ENCODE data around the gene OR1D2. TPM values are rescaled to one million over a fixed set of nuclear protein-coding genes. Genes with fewer than 3 reads are reported as not detected.

Gene OR1D2, protein sequence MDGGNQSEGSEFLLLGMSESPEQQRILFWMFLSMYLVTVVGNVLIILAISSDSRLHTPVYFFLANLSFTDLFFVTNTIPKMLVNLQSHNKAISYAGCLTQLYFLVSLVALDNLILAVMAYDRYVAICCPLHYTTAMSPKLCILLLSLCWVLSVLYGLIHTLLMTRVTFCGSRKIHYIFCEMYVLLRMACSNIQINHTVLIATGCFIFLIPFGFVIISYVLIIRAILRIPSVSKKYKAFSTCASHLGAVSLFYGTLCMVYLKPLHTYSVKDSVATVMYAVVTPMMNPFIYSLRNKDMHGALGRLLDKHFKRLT
- not detected in 2 replicates for total RNA-seq

DNA sequence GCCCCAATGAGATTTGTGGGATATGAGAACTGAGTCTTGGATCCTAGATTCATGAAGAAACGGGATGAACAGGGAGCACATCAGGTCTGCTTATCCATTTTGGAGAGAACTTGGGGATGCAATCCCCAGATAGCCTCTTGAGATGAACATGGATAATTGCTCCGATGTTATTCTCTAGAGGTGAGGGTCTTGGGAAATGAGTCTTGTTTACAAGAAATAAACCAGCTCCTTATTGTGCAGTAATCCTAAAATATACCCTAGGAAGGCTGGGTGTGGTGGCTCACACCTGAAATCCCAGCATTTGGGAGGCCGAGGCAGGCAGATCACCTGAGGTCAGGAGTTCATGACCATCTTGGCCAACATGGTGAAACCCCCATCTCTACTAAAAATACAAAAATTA, at the start of gene OR1D2:
OR1D2 (minus strand) TSS at position 101 of the 400 bp plus-strand sequence. CDS start 11,426 bp downstream, outside the sequence.

DNA sequence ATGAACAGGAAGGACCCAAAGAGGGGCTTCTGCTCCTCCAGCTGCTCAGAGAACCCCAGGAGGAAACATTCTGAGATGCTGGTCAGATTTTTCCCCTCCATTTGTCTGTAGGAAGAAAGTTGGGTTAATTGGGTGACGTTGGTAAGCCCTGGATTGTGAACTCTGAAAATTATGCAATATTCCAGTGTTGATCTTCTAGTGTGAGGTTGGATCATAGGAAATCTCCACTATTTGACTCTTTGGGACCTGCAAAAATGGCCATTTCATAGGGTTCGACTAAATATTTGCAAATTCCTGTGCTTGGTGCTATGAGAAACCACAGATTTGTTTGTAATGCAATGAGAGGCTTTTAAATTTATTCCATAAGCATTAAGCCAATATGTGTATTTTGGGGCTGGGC, 23.2 kb upstream of the OR1D2 start, which contains the start of gene OR1G1:
OR1G1 (minus strand) TSS at position 101 of the 400 bp plus-strand sequence; CDS start at position 101, 0 bp downstream.

GRCh38 chr17:3063507-3063906, 40.7 kb downstream of the OR1D2 start, which contains the start of gene OR1D5:
TSS of gene OR1D5 (minus strand) at chr17:3063607. CDS start at chr17:3063607, 0 bp downstream.

Other genes starting within 250 kb of the OR1D2 start
- gene OR1D5, start 40.8 kb downstream of the OR1D2 start, total RNA-seq: not detected in 2 replicates
- gene OR1G1, start 23.1 kb upstream of the OR1D2 start, total RNA-seq: not detected in 2 replicates
- gene OR1A2, start 93.1 kb upstream of the OR1D2 start, total RNA-seq: not detected in 2 replicates
- under 0.01 TPM in 1 of 2 replicates, not detected in the other for gene OR1A1, start 103.2 kb upstream of the OR1D2 start, total RNA-seq
- not detected in 2 replicates for gene OR3A1, start 193.9 kb upstream of the OR1D2 start, total RNA-seq